Lung microvascular endothelial cell (primary cell): Measurements from ENCODE around the gene PSEN1. TPM values are rescaled to one million over a fixed set of nuclear protein-coding genes. Genes with fewer than 3 reads are reported as not detected.

Experiments
- DNase-seq, 2 donors: peaks; one replicate each; pipeline versions ENCODE4 v3.0.0 to v3.0.0-alpha.2; 2010; ENCODE audit warnings: low read depth in 2 of 2
- total RNA-seq: library from RNA; depleted of rRNA; stranded (reverse); fragments of >200 nt; gene quantifications from 2 replicates; pipeline ENCODE4 v1.2.1, GENCODE V29; 2014

The PSEN1 gene
- total RNA-seq, 1 donor from 2014 or later, result 38.5 TPM

- no peak for DNase-seq
These were observed 117.0 kb downstream of the PSEN1 start for GRCh38 chr14:73253323-73253610.

DNA sequence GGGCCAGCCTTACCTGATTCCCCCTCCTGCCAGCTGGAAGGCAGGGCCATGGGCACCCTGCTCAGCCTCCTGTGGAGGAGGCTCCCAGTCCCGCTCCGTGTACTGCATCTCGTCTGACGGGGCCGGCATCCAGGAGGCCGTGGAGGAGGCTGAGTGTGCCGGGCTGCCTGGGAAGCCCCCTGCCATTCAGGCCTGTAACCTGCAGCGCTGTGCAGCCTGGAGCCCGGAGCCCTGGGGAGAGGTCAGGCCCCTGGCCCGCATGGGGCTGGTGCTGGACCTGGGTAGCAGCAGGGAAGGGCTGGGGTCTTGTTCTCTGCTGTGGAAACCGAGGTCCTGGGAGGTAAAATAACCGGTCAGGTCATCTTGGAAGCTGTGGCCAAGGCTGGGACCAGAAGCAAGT is 117.4 kb downstream of the PSEN1 start:
- DNase-seq, result no peak

GRCh38 chr14:73254247-73255004 is 118.1 kb downstream of the PSEN1 start:
- no peak for DNase-seq

- DNase-seq, result no peak
These were observed 118.7 kb downstream of the PSEN1 start for GRCh38 chr14:73255005-73255400.

DNA sequence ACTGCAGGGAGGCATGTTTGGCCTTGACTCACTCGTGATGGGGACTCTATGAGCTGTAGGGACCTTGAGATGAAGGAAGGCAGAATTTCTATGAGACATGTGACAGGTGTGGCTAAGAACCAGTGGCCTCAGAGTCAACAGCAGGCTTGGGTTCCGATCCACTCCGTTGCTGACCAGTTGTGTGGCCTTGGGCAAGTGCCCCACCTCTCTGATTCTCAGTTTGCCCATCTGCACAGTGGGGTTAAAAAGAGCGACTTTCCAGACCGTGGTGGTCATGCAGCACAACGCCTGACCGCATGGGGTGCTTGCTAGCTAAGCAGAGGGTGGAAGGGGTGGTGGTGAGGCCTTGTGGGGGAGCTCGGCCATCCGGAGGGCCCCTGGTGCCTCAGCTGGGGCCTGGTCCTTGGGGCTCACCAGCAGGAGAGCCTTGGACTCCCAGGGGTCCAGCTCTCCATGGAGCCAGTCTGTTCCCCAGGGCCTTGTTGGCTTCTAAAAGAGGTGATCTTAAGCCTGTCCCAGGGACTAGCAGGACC is 119.5 kb downstream of the PSEN1 start:
- DNase-seq, result no peak

DNA sequence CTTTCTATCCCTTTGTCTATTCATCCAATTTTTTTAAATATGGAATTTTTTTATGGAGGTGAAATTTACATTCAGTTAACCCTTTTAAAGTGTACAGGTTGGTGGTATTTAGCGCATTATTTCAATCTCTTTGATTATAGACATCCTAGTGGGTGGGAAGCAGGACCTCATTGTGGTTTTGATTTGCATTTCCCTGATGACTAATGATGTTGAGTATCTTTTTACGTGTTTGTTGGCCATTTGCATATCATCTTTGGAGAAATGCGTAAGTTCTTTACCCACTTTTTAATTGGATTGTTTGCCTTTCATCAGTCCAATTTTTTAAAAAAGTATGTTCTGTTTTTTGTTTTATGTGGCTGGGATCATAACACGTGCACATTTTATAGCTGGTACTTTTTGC is 121.8 kb downstream of the PSEN1 start:
- no peak for DNase-seq

DNA sequence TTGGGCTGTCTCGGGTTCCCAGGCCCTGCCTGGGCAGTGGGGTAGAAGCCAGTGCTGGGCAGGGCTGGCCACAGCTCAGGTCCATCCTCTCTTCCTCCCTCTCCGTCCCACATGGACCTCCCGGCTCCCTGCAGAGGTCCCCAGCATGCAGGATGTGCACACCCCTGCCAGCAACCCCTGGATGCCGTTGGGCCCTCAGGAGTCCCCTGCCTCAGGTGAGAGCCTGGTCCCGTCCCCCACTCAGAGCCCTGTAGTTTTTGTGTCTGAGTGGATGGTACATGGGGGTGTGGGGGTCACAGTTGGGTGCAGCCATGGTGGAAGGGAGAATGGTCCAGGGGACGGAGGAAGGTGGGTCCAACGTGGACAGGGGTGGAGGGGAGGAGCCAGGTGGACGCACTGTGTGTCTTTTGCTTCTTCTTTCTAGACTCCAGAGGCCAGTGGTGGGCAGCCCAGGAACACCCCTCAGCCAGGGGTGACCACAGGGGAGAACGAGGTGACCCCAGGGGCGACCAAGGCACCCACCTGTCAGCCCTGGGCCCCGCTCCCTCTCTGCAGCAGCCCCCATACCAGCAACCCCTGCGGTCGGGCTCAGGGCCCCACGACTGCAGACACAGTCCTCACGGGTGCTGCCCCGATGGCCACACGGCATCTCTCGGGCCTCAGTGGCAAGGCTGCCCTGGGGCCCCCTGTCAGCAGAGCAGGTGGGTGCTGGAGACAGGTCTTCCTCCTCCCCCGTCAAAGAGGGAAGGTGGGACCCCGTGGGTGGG is 122.7 kb downstream of the PSEN1 start:
- DNase-seq, result no peak

DNA sequence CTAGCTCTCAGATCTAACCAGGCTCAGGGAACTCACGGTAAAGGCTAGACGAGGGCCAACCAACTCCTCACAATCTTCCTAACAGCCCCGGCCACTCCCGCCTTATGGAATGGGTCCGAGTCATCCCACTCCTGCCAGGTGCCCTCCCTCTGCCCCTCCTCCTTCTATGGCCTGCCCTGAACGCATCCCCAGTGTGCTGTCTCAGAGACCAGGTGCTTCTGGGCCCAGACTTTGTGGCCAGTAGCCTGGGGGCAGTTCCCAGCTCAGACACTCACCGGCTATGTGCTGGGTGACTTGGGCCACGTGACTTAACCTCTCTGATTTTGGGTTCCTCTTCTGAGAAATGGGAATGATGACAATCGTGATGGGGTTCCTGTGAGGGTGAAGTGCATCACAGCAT is 123.5 kb downstream of the PSEN1 start:
- DNase-seq, result no peak

GRCh38 chr14:73260574-73260973 is 124.3 kb downstream of the PSEN1 start:
- no peak for DNase-seq

DNA sequence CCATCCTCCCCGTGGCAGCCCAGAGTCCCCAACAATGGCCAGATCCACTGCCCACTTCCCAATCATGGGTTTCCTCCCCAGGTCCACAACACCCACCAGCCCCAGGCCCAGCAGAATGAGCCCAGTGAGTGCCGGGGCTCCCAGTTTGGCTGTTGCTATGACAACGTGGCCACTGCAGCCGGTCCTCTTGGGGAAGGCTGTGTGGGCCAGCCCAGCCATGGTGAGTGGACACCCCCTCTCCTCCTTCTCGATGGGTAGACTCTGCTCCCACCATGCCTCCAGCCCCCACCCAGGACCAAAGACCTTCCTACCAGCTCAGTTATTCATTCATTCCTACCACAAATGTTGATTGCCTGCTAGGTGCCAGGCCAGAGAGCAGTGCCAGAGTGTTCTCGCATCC is 124.8 kb downstream of the PSEN1 start:
- no peak for DNase-seq

GRCh38 chr14:73261520-73262426 is 125.5 kb downstream of the PSEN1 start:
- DNase-seq, result no peak

GRCh38 chr14:73262427-73263183 is 126.3 kb downstream of the PSEN1 start:
- DNase-seq, result no peak

DNA sequence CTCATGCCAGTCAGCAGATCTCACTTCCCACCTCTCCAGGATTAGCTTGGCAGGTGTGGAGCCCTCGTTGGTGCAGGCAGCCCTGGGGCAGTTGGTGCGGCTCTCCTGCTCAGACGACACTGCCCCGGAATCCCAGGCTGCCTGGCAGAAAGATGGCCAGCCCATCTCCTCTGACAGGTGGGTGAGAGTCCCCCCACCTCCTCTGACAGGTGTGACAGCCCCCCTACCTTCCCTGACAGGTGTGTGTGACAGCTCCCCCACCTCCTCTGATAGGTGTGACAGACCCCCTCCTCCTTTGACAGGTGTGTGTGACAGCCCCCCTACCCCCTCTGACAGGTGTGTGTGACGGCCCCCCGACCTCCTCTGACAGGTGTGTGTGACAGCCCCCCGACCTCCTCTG is 127.3 kb downstream of the PSEN1 start:
- no peak for DNase-seq

DNA sequence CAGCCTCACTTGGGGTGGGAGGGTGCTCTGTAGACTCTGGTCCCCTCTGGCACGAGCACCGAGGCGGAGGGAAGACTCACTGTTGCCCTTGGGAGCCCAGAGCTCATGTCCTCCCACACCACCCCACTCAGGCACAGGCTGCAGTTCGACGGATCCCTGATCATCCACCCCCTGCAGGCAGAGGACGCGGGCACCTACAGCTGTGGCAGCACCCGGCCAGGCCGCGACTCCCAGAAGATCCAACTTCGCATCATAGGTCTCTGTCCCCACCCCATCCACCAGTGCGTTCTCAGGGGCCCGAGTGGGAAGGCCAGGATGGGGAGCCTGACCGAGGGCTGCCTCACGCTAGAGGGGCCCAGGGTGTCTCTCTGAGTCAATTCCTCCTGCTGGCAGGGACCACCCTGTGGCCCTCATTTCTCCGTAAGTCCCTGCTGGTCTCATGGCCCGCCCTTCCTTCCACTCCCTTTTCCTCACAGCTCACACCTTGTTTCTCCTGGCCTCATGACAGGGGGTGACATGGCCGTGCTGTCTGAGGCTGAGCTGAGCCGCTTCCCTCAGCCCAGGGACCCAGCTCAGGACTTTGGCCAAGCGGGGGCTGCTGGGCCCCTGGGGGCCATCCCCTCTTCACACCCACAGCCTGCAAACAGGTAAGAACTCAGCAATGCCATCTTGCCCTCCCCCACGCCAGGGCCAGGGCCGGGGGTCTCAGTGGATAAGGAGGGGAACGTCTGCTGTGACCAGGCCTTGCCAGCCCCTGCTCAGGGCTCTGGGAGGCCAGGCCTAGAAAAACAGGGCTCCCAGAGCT is 128.0 kb downstream of the PSEN1 start:
- no peak for DNase-seq

GRCh38 chr14:73264885-73265720 is 128.8 kb downstream of the PSEN1 start:
- no peak for DNase-seq

DNA sequence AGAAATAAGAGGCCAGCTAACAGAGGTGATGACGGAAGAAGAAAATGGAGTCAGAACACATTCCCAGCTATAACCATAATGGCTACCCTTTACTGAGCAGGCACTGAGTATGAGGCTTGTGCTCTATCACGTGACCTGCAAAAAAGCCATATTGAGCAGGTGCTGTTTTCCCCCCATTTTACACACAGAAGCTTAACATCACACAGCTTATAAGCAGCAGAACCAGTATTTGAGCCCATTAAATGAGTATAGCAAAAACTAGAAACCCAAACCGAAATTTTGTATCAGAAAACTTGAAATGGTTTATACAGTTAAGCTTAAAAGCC is 129.4 kb downstream of the PSEN1 start:
- DNase-seq, result no peak

- no peak for DNase-seq
These were observed 130.0 kb downstream of the PSEN1 start for GRCh38 chr14:73266317-73266716.

GRCh38 chr14:73267474-73267873 is 131.2 kb downstream of the PSEN1 start:
- DNase-seq, result no peak

DNA sequence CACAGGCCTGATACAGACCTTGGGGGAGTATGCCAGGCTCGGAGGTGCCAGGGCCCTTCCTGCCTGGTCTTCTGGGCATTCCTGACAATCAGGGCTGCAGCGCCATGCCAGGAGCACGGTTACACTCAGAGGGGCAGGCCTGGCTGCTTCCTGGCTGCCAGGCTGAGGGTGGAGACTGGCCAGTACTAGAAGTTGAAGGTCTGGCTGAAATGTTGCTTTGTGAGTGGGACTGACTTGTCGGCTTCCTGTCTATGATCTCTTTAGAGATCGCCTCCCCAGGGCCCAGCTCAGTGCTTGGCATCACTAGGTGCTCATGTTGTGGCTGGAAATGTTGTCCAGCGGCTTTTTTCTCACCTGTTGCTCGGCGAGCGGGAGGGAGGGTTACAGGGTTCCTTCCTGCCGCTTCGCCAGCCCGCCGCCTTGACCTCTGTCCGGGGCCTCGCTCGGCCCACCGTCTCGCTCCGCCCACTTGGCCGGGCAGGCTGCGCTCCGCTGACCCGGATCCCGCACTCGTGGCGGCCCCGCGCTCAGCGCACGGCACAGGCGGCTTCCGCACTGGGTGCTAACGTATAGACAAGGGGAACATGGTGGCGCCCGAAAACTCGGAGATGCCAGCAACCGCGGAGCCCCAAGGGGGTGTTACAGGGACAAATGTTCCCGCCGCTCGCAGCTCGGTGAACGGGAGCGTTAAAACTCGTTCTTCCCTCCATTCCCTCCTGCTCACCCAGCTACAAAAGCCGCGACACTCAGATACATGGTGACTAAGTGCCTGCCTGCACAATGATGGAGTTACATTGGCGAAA is 133.6 kb downstream of the PSEN1 start:
- DNase-seq, result peak; percentile 41 to 50
